HG03045 (cell line): ENCODE results near the gene CATSPER4.
"Not testable (repeated sequence)": the region's sequence is repeated elsewhere in the genome, so short reads cannot be mapped to it uniquely, and the experiment has no call there.

ENCODE experiments used
- ATAC-seq: cut with Tn5 transposase; IDR thresholded peaks from one replicate; pipeline ENCODE4 v1.9.1; 2021; ENCODE audit warnings: mild to moderate bottlenecking, moderate library complexity; ENCODE audit not compliant: unreplicated experiment

The CATSPER4 gene

DNA sequence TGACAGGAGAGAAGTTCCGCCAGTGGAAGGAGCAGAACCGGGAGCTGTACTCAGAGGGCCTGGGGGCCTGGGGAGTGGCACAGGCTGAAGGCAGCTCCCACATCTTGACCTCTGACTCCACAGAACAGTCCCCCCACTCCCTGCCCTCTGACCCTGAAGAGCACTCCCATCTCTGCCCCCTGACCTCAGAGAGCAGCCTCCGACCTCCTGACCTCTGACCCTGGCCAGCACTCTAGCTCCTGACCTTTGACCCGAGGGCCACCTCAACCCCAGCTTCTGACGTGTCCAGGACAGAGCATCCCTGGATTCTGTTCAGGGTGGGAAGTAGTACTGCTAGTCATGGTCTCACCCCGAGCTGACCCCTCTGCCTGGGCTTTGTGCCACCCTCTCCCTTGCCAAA lies 1.1 kb upstream of the CATSPER4 start:
- no peak for ATAC-seq

DNA sequence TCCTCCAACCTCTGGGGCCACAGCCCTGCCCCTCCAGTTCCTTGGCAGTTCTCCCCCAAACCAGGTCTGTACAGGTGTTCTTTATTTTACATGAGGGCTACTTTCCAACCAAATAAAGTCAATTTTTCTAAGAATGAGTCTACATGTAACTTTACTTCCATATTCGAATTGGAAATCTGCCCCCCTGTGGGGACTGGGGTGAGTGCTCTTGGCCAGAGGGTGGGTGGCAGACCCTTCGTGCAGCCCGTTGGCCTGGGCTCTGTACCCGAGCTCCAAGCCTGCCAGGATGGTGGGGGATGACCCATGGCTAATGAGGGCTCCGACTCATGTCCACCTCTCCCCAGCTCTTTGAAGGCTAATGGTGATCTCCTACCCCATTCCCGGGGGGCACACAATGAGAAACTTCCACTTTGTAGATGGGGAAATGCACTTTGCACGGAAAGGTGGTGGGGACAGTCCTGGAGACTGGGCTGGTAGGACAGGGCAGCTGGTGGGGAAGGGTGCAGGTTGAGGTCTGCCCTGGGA lies 589 bp upstream of the CATSPER4 start:
- ATAC-seq, result no peak

DNA sequence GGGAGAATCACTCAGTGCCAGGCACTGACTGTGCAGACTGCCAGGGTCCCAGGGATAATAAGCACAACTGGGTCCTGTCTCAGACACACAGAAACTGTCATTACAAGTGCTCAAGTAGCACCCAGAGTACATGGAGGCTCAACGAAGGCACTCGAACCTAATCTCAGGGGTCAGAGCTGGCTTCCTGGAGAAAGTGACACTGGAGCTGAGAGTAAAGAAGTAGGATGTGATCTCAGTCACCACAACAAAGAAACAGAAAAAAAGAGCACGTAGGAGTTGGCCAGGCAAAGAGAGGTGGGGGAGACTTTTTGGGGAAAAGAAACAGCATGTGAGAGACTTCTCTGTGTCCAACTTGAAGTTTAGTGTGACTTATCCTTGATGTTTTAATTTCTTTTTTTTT lies 1.3 kb downstream of the CATSPER4 start:
- ATAC-seq, result no peak

DNA sequence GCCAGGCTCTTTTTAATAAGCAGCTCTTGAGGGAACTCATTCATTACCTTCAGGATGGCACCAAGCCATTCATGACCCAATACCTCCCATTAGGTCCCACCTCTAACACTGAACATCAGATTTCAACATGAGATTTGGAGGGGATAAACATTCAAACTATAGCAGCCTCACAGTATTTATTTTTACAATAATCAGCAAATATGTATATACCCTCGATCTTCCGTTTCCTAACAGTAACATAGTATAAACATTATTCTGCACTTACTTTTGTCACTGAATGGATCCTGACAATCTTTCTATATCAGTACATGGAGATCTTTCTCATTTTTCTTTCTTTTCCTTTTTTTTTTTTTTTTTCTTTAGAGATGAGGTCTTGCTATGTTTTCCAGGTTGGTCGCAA lies 5.4 kb downstream of the CATSPER4 start:
- no peak for ATAC-seq

DNA sequence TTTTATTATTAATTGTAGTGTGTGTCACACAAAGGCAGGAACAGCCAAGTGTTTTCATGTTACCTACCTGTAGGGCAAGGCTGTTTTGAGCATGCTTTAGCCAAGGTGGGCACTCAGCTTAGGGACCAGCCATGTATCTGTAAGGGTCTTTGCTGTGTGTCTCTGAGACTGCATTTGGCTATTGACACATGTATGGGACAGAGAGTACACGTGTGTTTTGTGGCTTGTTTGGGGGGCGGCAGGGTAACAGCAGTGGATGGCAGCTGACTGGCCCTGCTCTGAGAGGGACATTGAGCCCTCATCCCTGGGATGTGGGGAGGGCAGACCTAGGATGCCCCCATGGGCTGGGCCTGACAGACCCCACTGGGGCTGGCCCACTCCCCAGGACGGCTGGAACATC lies 6.9 kb downstream of the CATSPER4 start:
- no peak for ATAC-seq

DNA sequence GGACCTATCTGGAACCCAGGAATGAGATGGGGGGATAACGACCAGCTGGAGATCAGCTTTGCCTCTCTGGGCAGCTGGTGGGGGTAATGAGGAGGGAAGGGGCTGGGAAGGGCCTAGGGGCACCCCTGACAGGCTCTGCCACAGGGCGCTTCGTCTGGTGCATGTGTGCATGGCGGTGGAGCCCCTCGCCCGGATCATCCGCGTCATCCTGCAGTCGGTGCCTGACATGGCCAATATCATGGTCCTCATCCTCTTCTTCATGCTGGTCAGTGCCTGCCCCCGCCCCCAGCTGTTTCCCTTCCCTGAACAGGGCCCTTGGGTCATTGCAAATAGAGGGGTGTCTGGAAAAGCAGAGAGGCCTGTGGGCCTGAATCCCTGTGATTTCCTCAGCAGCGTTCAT lies 7.4 kb downstream of the CATSPER4 start:
- no peak for ATAC-seq

DNA sequence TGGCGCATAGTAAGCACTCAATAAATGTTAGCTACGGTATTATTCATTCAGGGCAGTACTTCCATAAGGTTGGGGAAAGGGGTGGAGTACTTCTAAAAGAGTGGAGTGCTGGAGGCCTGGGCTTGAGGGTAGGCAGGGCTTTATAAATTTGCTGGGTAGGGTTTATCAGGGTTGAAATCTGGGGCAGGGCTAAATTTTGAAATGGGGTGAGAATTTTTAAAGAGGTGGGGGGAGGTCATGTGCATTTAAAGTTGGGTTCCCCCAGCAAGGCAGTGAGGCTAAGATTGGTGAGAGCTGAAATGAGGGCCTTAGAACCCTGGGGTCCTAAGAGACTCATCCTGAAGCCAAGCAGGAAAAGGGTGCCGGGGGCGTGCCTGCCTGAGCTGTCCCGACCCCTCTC lies 10.0 kb downstream of the CATSPER4 start:
- ATAC-seq, result no peak

DNA sequence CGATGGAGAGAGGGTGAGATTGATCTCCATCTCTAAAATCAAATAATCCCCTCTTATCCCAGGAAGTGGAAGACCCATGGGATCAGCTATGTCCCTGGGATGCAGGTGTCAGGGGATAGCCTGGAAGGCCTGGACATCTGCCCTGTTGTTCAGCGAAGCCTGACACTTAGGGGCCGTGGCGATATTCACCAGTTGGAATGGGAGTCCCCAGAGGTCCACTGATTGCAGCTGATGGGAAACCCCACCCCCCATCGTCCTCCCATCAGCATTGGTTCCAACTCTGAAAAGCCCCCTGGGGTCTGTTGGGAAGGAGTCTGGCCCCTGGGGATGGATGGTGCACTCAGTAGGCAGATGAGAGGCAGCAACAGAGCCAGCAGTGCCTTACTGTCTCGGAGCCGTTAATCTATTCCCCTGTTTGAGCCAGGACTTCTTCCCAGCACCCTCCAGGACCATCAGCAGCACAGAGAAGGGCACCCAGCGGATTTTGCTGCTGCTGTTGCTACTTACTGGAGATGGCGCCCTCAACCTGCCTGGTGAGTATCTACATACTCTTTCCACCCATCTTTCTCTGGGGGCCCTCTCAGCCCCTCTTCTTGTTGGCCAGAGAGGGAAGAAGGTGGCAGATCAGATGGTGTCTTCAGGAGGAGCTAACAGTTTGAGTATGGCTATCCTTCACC lies 13.4 kb downstream of the CATSPER4 start:
- ATAC-seq, result no peak

DNA sequence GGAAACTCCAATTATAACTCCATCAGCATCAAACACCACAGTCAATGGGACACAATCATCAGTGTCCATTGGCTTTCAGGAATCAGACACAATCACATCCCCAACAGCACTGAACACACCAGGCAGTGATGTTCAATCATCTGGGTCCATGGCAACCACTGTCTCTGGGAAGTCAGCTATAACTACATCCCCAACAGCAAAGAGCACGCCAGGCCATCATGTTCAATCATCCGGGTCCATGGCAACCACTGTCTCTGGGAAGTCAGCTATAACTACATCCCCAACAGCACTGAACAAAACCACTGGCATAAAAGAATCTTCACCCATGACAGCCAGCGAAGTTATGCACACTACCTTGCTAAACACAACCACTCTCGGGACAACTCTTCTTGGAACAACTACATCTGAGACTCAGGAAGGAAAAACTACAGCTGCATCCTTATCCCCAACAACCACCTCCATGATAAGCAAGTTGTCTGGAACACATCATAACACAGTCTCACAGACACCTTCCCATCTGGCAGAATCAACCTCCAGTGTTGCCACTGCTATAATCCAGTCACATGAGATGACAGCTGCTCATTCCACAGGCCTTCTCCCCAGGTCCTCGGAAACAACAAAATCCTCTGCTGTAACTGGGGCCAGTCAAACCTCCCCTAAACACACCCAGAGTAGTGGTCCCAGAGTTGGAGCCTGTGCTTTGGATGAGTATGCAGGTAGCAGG lies 19.9 kb downstream of the CATSPER4 start:
- ATAC-seq, result no peak

DNA sequence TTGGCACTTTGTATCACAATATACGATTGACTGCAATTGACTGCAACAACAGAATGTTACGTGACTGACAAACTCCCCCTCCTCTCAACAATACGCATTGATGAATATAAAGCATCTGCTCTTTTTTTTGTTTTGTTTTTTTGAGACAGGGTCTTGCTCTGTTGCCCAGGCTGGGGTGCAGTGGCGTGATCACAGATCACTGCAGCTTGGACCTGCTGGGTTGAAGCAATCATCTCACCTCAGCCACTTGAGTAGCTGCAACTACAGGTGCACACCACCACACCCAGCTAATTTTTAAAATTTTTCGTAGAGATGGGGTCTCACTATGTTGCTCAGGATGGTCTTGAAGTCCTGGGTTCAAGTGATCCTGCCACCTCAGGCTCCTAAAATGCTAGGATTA lies 22.3 kb downstream of the CATSPER4 start:
- ATAC-seq, result no peak

DNA sequence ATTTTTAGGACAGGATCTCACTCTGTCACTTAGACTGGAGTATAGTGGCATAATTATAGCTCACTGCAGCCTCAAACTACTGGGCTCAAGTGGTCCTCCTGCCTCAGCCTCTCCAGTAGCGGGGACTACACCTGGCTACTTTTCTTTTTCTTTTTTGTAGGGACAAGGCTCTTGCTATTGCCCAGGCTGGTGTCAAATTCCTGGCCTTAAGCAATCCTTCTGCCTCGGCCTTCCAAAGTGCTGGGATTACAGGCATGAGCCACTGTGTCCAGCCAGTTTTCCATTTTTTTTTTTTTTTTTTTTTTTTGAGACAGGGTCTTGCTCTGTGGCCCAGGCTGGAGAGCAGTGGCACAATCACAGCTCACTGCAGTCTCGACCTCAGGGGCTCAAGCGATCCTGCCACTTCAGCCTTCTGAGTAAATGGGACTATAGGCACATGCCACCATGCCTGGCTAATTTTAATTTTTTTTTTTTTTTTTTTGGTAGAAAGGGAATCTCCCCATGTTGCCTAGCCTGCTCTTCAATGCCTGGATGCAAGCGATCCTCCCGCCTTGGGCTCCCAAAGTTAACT lies 23.0 kb downstream of the CATSPER4 start:
- no peak for ATAC-seq

DNA sequence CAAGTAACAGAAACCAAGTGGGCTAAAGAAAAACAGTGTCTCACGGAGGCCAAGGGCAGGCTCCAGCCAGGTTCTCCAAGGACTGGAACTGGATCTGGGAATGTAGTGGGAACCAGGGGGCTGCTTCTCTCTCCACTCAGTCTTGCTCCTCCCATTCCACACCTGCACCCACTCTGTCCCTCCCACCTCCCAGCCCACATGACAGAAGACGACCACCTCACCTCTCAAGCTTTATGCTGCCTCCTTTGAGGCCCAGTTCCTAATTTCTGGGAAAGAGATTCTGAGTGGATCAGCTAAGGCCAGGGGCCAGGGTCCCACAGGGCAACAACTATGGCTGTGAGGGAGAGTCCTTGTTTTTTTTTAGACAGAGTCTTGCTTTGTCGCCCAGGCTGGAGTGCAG lies 24.8 kb downstream of the CATSPER4 start:
- ATAC-seq, result no peak

DNA sequence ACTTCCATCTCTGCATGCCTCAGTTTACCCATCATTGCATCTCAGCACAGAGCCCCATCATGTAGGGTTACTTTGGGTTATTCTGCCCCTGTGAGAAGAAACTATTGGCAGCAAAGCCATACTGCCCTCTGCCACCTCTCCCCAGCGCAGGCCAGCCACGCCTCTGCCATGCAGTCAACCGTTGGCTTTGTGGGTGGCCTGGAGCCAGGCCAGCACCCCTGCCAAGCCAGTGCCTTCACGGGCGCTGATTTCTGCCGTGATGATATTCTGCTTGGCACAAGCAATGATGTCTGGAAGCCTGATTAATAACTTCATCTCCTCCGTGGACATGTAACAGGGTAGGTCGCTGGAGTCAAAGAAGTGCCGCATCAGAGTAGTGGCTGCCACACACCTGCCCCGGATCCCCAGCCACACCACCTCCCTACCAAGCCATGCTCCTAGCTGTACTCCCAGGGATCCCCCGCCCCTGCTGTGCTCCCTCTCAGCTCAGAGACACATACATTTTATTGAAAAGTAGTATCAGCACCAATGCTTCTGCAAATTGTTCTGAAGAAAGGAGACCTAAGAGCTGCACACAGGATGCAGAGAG lies 28.6 kb downstream of the CATSPER4 start:
- ATAC-seq, result no peak

DNA sequence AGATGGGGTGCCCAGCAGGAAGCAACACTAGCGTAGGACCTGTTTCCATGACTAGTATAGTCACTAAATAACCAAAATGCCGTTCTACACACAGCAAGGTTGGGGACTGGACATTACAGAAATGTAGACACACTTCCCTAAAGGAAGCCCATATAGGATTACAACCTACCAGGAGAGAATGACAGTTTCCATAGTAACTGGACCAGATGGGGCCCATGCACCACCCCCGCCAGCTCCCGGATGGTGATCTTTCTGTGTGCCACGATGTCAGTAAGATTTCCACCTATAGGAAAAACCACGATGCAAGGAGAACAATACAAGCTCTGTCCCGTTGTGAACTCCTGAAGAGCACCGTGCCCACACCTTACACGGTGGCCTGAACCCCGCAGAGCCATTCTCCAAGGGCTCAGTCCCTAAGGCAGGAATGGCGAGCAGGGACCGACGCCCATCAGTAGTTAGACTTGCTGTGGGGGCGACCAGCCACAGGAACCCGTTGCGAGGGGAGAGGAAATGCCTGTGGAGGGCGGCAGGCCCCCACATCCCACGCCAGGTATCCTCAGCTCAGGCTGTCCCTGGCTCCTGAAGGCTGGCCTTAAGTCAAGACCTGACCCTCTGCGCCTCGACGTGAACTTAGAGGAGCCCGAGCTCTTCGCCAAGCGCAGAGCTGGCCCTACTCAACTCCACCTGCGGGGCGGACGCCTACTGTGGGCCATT lies 30.0 kb downstream of the CATSPER4 start:
- ATAC-seq, result no peak

DNA sequence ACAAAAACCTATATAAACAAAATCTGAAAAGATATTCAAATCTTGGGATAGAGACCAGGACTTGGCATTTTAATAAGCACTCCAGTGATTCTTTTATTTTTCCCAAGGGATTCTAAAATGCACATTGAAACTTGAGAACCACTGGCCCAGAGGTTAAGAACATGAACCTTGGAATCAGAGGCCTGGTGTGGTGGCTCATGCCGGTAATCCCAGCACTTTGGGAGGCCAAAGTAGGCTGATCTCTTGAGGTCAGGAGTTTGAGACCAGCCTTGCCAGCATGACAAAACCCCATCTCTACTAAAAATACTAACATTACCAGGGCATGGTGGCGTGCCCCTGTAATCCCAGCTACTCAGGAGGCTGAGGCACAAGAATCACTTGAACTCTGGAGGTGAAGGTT lies 30.7 kb downstream of the CATSPER4 start:
- ATAC-seq, result no peak

DNA sequence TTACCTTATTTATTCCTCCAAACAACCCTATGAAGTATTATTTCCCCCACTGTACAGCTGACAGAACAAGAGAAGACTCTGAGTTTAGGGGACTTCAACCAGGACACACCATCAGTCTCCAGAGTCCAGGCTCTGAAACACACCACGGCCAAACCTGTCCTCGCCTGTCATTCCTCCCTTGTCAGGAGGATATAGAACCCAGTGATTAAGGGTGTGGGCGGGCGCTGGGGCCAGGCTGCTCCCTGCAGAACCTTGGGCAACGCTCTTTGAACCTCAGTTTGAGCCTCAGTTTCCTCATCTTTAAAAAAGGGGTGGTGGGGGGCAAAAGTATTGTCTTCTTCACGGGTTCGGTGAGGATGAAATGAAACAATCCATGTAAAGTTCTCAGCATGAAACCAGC lies 34.2 kb downstream of the CATSPER4 start:
- ATAC-seq, result no peak

DNA sequence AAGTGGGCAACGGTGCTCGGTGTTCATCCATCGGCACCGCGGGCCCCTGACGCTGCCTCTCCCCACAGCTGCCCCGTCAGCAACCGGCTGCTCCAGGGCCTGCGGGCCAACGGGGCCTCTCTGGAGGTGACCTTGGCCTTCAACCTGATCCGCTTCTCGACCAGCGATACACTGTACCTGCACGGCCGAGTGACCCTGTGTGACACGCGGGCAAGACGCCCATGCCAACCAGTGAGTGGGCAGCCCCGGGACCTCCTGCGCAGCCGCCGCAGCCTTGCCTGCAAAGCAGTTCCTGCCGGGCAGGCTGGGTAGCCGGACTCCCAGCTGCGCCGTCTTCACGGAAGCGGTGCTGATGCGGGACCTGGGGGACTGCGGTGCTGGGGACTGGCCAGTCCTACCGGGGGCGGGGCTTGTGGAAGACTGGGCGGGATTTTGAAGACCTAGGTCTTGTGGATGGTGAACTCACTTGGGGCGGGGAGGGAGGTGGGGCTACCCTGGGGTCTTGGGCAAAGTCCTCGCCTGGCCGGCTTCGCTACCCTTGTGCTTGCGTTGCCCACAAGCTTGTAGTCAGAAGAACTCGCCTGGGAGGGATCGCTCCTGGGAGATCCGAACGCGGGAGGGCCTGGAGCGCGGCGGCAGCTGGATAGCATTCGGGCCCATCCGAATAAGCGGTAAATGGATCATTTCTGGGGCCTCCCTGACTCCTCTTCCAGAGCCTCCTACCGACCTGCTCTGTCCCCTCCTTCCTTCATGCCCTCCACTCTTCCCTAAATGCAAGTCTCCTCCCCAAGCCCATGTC lies 34.8 kb downstream of the CATSPER4 start:
- no peak for ATAC-seq

DNA sequence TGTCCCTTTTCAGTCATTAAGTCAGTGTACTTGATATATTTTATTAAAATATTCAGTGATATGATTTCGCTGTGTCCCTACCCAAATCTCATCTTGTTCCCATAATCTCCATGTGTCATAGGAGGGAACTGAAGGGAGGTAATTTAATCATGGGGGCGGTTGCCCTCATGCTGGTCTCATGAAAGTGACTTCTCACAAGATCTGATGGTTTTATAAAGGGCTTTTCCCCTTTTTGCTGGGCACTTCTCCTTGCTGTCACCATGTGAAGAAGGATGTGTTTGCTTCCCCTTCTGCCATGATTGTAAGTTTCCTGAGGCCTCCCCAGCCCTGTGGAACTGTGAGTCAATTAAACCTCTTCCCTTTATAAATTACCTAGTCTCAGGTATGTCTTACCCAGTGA lies 40.3 kb downstream of the CATSPER4 start:
- ATAC-seq, result not testable (repeated sequence)

DNA sequence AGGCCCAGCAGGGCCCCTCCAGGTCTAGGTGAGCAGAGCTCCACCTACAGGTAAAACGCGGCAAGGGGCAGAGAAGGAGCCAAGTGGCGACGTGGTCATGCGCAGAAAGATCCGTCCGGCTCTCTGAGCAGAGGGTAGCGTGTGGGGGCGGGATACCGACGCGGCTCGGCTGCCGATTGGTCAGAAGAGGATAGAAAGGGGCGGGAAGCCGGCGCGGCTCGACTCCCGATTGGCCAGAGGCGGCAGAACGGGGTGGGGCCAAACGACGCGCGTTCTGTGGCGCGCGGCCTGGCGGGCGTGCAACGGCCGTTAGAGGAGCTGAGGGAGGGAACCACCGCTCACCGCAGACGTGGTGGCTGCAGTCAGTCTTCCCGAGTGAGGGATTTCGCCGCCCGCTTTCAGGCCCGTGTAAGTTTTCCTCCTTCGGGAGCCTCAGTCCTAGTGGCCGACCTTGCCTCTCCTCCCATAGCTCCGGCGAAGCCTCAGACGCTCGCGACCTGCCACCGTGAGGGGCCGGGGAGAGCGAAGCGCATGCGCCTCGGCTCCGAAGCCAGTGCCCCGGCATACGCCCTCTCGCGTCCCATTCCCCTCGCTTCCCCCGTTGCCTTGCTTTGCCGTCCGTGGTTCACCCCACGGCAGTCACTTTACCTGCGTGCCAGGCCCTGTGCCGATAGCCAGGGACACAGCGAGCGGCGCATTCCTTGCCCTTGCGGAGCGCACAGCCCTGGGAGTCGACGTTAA lies 43.7 kb downstream of the CATSPER4 start, which contains the start of gene CEP85:
CEP85 (plus strand) TSS at position 298 of the 741 bp plus-strand sequence. CDS start 5,584 bp downstream, outside the sequence.
- ATAC-seq, result peak; percentile 93
